GM12878 (cell line): ENCODE data around the gene RCCD1. TPM values are rescaled to one million over a fixed set of nuclear protein-coding genes. Genes with fewer than 3 reads are reported as not detected.
A peak's percentile ranks its signal among the peaks of the same experiment; 100 is the strongest.

Source experiments
- ATAC-seq: fragments of 200-7000 bp; cut with Tn5 transposase; 3 replicates; pipeline ENCODE4 v1.9.1; 2020; ENCODE audit warnings: mild to moderate bottlenecking, moderate library complexity
- BruUV-seq: library from RNA; stranded (reverse); fragments of 400-500 nt; replicated peaks from 2 replicates; lab custom pipeline; 2021; lab: Mats Ljungman, UMichigan
- CTCF ChIA-PET: fragments of 300-600 bp; sonication (Branson Sonifier 250); formaldehyde crosslinking; extraction: SDS; loops from one replicate; lab custom pipeline; 2021; ENCODE audit warnings: inconsistent platforms; lab: Yijun Ruan, JAX
- POLR2A ChIA-PET: fragments of 350-600 bp; formaldehyde crosslinking; extraction: SDS; loops from one replicate; lab custom pipeline; 2021; ENCODE audit warnings: inconsistent platforms; lab: Charles Lee
- RAD21 ChIA-PET: fragments of 300-600 bp; sonication (Branson Sonifier 250); formaldehyde crosslinking; loops from one replicate; lab custom pipeline; 2023; ENCODE audit warnings: antibody characterized with exemption; ENCODE audit not compliant: unreplicated experiment; lab: Charles Lee
- SMC1A ChIA-PET: fragments of 300-600 bp; sonication (Branson Sonifier 250); formaldehyde crosslinking; loops from one replicate; lab custom pipeline; 2023; ENCODE audit not compliant: unreplicated experiment, uncharacterized antibody; lab: Charles Lee
- DNase-seq: peaks from one replicate; pipeline ENCODE4 v3.0.0-alpha.2; 2011; ENCODE audit warnings: low read depth, low spot score
- FAIRE-seq: peaks from 3 replicates; lab custom pipeline; 2011; peaks lifted over from hg19 to GRCh38; lab: Jason Lieb, UNC
- H2AFZ ChIP-seq: 2 replicates; pipeline ENCODE4 v1.6.0; 2011; ENCODE audit warnings: low read depth, low read length, control low read depth; ENCODE audit not compliant: control insufficient read depth
- H3K27ac ChIP-seq: 2 replicates; pipeline ENCODE4 v1.5.1; 2011; ENCODE audit warnings: control low read depth; ENCODE audit not compliant: control insufficient read depth, insufficient read depth
- H3K27me3 ChIP-seq, 2 experiments: replicated peaks in 1 of 2; 2 replicates each; pipeline versions ENCODE4 v1.6.0 to v1.6.1; 2011; ENCODE audit warnings: low read length in 1 of 2; ENCODE audit not compliant: control insufficient read depth in 2 of 2, insufficient read depth in 2 of 2
- H3K36me3 ChIP-seq, 2 experiments: 2 replicates each; pipeline ENCODE4 v1.5.1; 2011; ENCODE audit warnings: low read length in 1 of 2; ENCODE audit not compliant: control insufficient read depth in 2 of 2, insufficient read depth in 2 of 2
- H3K4me1 ChIP-seq: 2 replicates; pipeline ENCODE4 v1.6.1; 2011; ENCODE audit warnings: mild to moderate bottlenecking, low read length, moderate library complexity, mixed read lengths; ENCODE audit not compliant: control insufficient read depth, insufficient read depth
- H3K4me2 ChIP-seq: 2 replicates; pipeline ENCODE4 v1.6.0; 2011; ENCODE audit warnings: control low read depth; ENCODE audit not compliant: control insufficient read depth, insufficient read depth
- H3K4me3 ChIP-seq: fragments of 200-600 bp; sonication (generic); 2 replicates; pipeline ENCODE4 v1.5.1; 2016
- H3K79me2 ChIP-seq: 2 replicates; pipeline ENCODE4 v1.6.0; 2011; ENCODE audit warnings: low read length; ENCODE audit not compliant: control insufficient read depth, insufficient read depth
- H3K9ac ChIP-seq: 2 replicates; pipeline ENCODE4 v1.8.0; 2011; ENCODE audit warnings: low read length, control low read depth, mixed read lengths; ENCODE audit not compliant: control insufficient read depth, insufficient read depth
- H3K9me3 ChIP-seq: replicated peaks from 3 replicates; pipeline ENCODE4 v1.5.1; 2011; ENCODE audit warnings: mild to moderate bottlenecking, low read length; ENCODE audit not compliant: control insufficient read depth, insufficient read depth
- H4K20me1 ChIP-seq: 2 replicates; pipeline ENCODE4 v1.6.0; 2011; ENCODE audit not compliant: control insufficient read depth, insufficient read depth
- BCLAF1 ChIP-seq: fragments of 450-650 bp; IDR thresholded peaks from 2 replicates; pipeline ENCODE4 v1.6.1; 2017; ENCODE audit warnings: antibody characterized with exemption, mild to moderate bottlenecking, moderate library complexity
- CEBPB ChIP-seq, 2 experiments: fragments of 150-350 bp in 1 of 2; IDR thresholded peaks; 2 replicates each; pipeline ENCODE4 v1.6.1; 2012 to 2014; ENCODE audit warnings: low read depth in 2 of 2, low read length in 2 of 2, borderline replicate concordance in 1 of 2, inconsistent platforms in 1 of 2
- HDAC2 ChIP-seq: fragments of 200-600 bp; sonication (generic); IDR thresholded peaks from 2 replicates; pipeline ENCODE4 v1.6.1; 2017
- IKZF1 ChIP-seq: fragments of 450-650 bp; conservative IDR thresholded peaks from 2 replicates; pipeline ENCODE4 v1.6.1; 2017; ENCODE audit warnings: antibody characterized with exemption, mild to moderate bottlenecking
- JUNB ChIP-seq: IDR thresholded peaks from 2 replicates; pipeline ENCODE4 v1.6.1; 2016; ENCODE audit warnings: antibody characterized with exemption, mild to moderate bottlenecking
- JUND ChIP-seq: IDR thresholded peaks from 2 replicates; pipeline ENCODE4 v1.6.1; 2012; ENCODE audit warnings: low read depth, mild to moderate bottlenecking, low read length, improper control_type of control experiment, moderate library complexity
- NFIC ChIP-seq: IDR thresholded peaks from 2 replicates; pipeline ENCODE4 v1.6.1; 2012; ENCODE audit warnings: low read depth, mild to moderate bottlenecking, inconsistent platforms, low read length, moderate library complexity
- WGBS: methylation state at CpG from one replicate; pipeline ENCODE4 v1.1.6; 2016; ENCODE audit warnings: low lambda C conversion rate; ENCODE audit not compliant: insufficient replicate concordance, insufficient coverage; ENCODE audit errors: missing lambda C conversion rate; 5-methylcytosine and 5-hydroxymethylcytosine counted together
- in situ Hi-C: fragments of 300-500 bp; cut with MboI; formaldehyde crosslinking; loops from 9 replicates; pipeline ENCODE4 v1.14.3; 2018; ENCODE audit warnings: mixed read lengths
- intact Hi-C: fragments of 100-400 bp; cut with micrococcal nuclease; formaldehyde crosslinking; loops from one replicate; pipeline ENCODE4 v1.14.2; 2022; ENCODE audit not compliant: unreplicated experiment
- polyA plus RNA-seq, 11 experiments: library from polyadenylated mRNA; depleted of rRNA in 4 of 11; unstranded in 6 of 11; stranded (reverse) in 5 of 11; fragments of >200 nt; fragmentation: Nextera tagmentation in 4 of 11; fragmentation: Illumina TruSeq in 1 of 11; extraction: Ambion mirVana in 4 of 11; extraction: Trizol in 1 of 11; gene quantifications; 1 replicate in 1 of 11; 2 replicates in 10 of 11; pipeline versions ENCODE4 v1.2.1 to v1.2.3, GENCODE V29; 2011 to 2016; ENCODE audit warnings: inconsistent platforms in 2 of 11, missing spikeins in 2 of 11, low read depth in 1 of 11
- total RNA-seq, 4 experiments: library from RNA; depleted of rRNA in 3 of 4; stranded (reverse); fragments of >200 nt in 3 of 4; fragmentation: Illumina TruSeq in 1 of 4; extraction: Trizol in 1 of 4; gene quantifications; 2 replicates each; pipeline versions ENCODE4 v1.2.1 to v1.2.3, GENCODE V29; 2013 to 2021

Gene RCCD1
- total and polyA plus RNA-seq, 10 of the 15 experiments (the other 5 are each of a cell fraction or from before 2014, with no cell fraction given), result 5.2 to 30.4 (median 20.9) TPM

GRCh38 chr15:90982135-90982534 lies 27.5 kb downstream of the RCCD1 start:
- peak overlapping the region; percentile 73 for H2AFZ ChIP-seq
- BruUV-seq, result no TSS peak
- H3K79me2 ChIP-seq, result peaks cover 39% of the 10 kb centered on the region
- no peak overlapping the region for H3K4me3 ChIP-seq
- H3K9ac ChIP-seq, result no peak overlapping the region
- peak; percentile 81 for FAIRE-seq
- ATAC-seq, result peak; percentile 75
- ChIA-PET CTCF (interaction anchor here (1.0 to 2.3 kb wide), 12 partner anchors 8 to 290 kb away, joined by 3 to 16 read pairs (median 6); partner anchors contain the start of genes HDDC3 and VPS33B), SMC1A (interaction anchor here (0.6 to 3.0 kb wide), 8 partner anchors 7 to 290 kb away, joined by 3 to 14 read pairs (median 5); partner anchors contain the start of genes MAN2A2, RCCD1 and VPS33B), RAD21 (interaction anchor here (1.0 to 2.6 kb wide), 3 partner anchors 40 to 290 kb away, joined by 3 to 8 read pairs (median 6); partner anchors contain the start of gene VPS33B), POLR2A (interaction anchor here (1.1 to 1.9 kb wide), 2 partner anchors 11 to 27 kb away, joined by 3 to 9 read pairs; partner anchors contain the start of gene RCCD1)
- H3K27me3 ChIP-seq, result no peaks in the 10 kb centered on the region
- intact Hi-C loops (loop anchor here (10.0 kb wide), 1 partner anchor 293 kb away; no protein-coding TSS in a partner anchor), in situ Hi-C loops (loop anchor here (25.0 kb wide), 1 partner anchor 2005 kb away; no protein-coding TSS in a partner anchor)
- H3K27ac ChIP-seq, result peak overlapping the region; percentile 79
- whole genome bisulfite sequencing, result 68% methylated on average over 5 of the region's 5 CpGs
- no peak for DNase-seq
- TF ChIP-seq JUNB (peak; percentile 26; the same call in 1 of the 2 replicates), IKZF1 (0 out of 2 replicates have a peak, but pooled peaks have one; percentile 9), CEBPB (IDR thresholded peaks at IDR 0.05; ENCODE audit: borderline replicate concordance in 1 of 2, low read depth in 2 of 2, low read length in 2 of 2) (peak in 1 of 2 experiments; percentile 82; a peak in 2 of 4 replicates), HDAC2 (0 out of 2 replicates have a peak, but pooled peaks have one; percentile 31), NFIC (0 out of 2 replicates have a peak, but pooled peaks have one; percentile 45), JUND (no peak), BCLAF1 (no peak)
- H3K4me2 ChIP-seq, result peak overlapping the region; percentile 73
- H3K4me1 ChIP-seq, result peaks cover 27% of the 10 kb centered on the region
- no peaks in the 10 kb centered on the region for H3K9me3 ChIP-seq
- peaks cover 24 to 32% of the 10 kb centered on the region in 2 experiments for H3K36me3 ChIP-seq
- H4K20me1 ChIP-seq, result no peaks in the 10 kb centered on the region
